Right atrium auricular region (tissue), 2 donors: ENCODE results near the gene VPS26C. TPM values are rescaled to one million over a fixed set of nuclear protein-coding genes. Genes with fewer than 3 reads are reported as not detected.

ENCODE experiments used
- DNase-seq: peaks from one replicate; pipeline ENCODE4 v3.0.0-alpha.2; 2019; ENCODE audit warnings: low spot score
- H3K27ac ChIP-seq, 2 donors: fragments of 200-600 bp; sonication (generic); 1 replicate in 1 of 2; 2 replicates in 1 of 2; pipeline ENCODE4 v1.5.1; 2016 to 2019
- H3K27me3 ChIP-seq, 2 donors: fragments of 200-600 bp; sonication (generic); one replicate each; pipeline versions ENCODE4 v1.5.1 to v1.6.0; 2017 to 2019
- H3K36me3 ChIP-seq: fragments of 200-600 bp; sonication (generic); one replicate; pipeline ENCODE4 v1.5.1; 2016
- H3K4me1 ChIP-seq, 2 donors: fragments of 200-600 bp; sonication (generic); one replicate each; pipeline versions ENCODE4 v1.5.1 to v1.6.0; 2017 to 2019
- H3K4me3 ChIP-seq, 2 donors: fragments of 200-600 bp; sonication (generic); 1 replicate in 1 of 2; 2 replicates in 1 of 2; pipeline ENCODE4 v1.5.1; 2017 to 2019; ENCODE audit warnings: mild to moderate bottlenecking in 1 of 2, moderate library complexity in 1 of 2
- H3K9me3 ChIP-seq, 2 donors: fragments of 200-600 bp; sonication (generic); one replicate each; pipeline ENCODE4 v1.5.1; 2019
- CTCF ChIP-seq, 2 donors: fragments of 200-600 bp; sonication (generic); IDR thresholded peaks; one replicate each; pipeline ENCODE4 v1.5.1; 2019; ENCODE audit warnings: antibody characterized with exemption in 2 of 2
- total RNA-seq, 2 donors: library from RNA; depleted of rRNA; stranded (reverse); fragments of >200 nt; gene quantifications; one replicate each; pipeline ENCODE4 v1.1.0, GENCODE V29; 2016

The VPS26C gene
- total RNA-seq, 2 donors from 2014 or later = 45.2 to 53.8 TPM

- TF ChIP-seq CTCF (IDR thresholded peaks at IDR 0.05) = no peak
- no peak for DNase-seq
- Histone ChIP-seq H3K4me3 (no peak overlapping the region), H3K27me3 (no peaks in the 10 kb centered on the region), H3K9me3 (no peaks in the 10 kb centered on the region), H3K36me3 (no peaks in the 10 kb centered on the region), H3K27ac (no peak overlapping the region), H3K4me1 (no peaks in the 10 kb centered on the region)
These were observed 9.2 kb upstream of the VPS26C start for GRCh38 chr21:37276377-37276776.

GRCh38 chr21:37273911-37274690 is 7.0 kb upstream of the VPS26C start:
- H3K9me3 ChIP-seq = no peaks in the 10 kb centered on the region
- TF ChIP-seq CTCF (IDR thresholded peaks at IDR 0.05) = no peak
- H3K27ac ChIP-seq = no peak overlapping the region
- no peaks in the 10 kb centered on the region for H3K4me1 ChIP-seq
- H3K36me3 ChIP-seq = no peaks in the 10 kb centered on the region
- no peak for DNase-seq
- no peak overlapping the region for H3K4me3 ChIP-seq
- H3K27me3 ChIP-seq = no peaks in the 10 kb centered on the region

- no peak overlapping the region for H3K4me3 ChIP-seq
- H3K36me3 ChIP-seq = no peaks in the 10 kb centered on the region
- no peaks in the 10 kb centered on the region for H3K9me3 ChIP-seq
- no peaks in the 10 kb centered on the region for H3K27me3 ChIP-seq
- no peak for TF ChIP-seq CTCF (IDR thresholded peaks at IDR 0.05)
- H3K4me1 ChIP-seq = peaks cover 0 to 2% of the 10 kb centered on the region in 2 donors
- no peak overlapping the region for H3K27ac ChIP-seq
- no peak for DNase-seq
These were observed 6.3 kb upstream of the VPS26C start for GRCh38 chr21:37273440-37273839.

GRCh38 chr21:37272897-37273296 is 5.8 kb upstream of the VPS26C start:
- Histone ChIP-seq H3K4me1 (peaks cover 0 to 6% of the 10 kb centered on the region in 2 donors), H3K27ac (no peak overlapping the region), H3K4me3 (no peak overlapping the region), H3K9me3 (no peaks in the 10 kb centered on the region), H3K27me3 (no peaks in the 10 kb centered on the region), H3K36me3 (no peaks in the 10 kb centered on the region)
- DNase-seq = no peak
- no peak for TF ChIP-seq CTCF (IDR thresholded peaks at IDR 0.05)

GRCh38 chr21:37270576-37271365 is 3.6 kb upstream of the VPS26C start:
- Histone ChIP-seq H3K4me1 (peaks cover 0 to 11% of the 10 kb centered on the region in 2 donors), H3K36me3 (no peaks in the 10 kb centered on the region), H3K27ac (no peak overlapping the region), H3K9me3 (no peaks in the 10 kb centered on the region), H3K27me3 (no peaks in the 10 kb centered on the region), H3K4me3 (no peak overlapping the region)
- no peak for DNase-seq
- TF ChIP-seq CTCF (IDR thresholded peaks at IDR 0.05) = no peak
